Measurements from ENCODE around the gene CSTB.

CSTB gene

DNA sequence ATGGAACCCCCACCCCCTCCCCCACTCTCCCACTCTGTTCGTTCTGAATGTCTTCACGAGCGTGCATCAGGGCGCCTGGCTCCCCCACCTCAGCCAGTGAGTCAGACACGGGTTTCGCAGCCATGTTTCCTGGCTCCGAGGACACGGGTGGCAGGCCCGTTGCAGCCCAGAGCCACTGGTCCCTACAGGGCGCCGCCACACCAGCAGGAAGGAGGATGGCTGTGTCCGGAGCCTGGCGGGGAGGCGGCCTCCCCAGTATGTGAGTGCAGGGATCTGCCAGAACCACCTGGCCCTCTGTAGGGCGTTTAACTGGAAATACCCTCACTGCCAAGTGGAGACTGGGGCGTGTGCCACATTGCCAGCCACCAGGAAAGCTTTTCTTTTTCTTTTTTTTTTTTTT, 18.5 kb downstream of the CSTB start:
- no peak overlapping the region for H3K4me3 ChIP-seq (ENCODE audit: control insufficient read depth, low read depth, low read length)
- DNase-seq (ENCODE audit: low read depth): no peak
- TF ChIP-seq CTCF (IDR thresholded peaks at IDR 0.05; ENCODE audit: control insufficient read depth, insufficient read depth, low read depth, low read length, missing control alignments): no peak

DNA sequence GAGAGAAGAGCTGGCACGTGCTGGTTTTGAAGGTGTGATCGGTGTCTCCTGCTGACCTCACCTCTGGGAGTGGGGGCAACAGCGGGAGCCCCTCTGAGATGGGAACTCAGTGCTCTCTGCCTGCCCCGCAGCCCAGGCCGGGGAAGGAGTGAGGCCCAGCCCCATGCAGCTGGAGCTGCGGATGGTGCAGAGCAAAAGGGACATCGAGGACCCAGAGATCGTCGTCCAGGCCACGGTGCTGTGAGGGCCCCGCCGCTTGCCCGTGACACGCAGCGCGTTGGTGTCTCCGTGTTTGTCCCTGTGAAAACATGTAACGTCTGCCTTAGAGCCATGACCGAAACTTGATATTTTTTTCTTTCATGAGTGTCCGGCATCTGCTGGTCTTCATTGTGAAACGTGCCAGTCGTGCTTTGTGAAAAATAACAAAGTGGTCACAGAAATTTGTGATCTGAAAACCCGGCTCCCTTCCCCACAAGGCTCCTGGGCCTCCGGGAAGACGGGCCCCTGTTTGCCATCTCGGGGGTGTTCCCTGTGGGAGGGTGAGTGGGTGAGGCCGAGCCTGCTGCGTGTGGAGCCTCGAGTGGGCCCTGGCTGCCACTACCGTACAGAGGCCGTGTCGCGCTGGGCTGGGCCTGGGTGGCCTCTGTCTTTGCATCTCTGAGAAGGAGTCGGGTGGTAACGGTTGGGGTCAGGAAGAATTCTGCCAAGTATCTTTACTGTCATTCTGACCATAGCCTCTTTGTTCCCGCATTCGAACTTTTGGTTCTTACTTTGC, 20.1 kb downstream of the CSTB start:
- no peak for TF ChIP-seq CTCF (IDR thresholded peaks at IDR 0.05; ENCODE audit: control insufficient read depth, insufficient read depth, low read depth, low read length, missing control alignments)
- no peak overlapping the region for H3K4me3 ChIP-seq (ENCODE audit: control insufficient read depth, low read depth, low read length)
- DNase-seq (ENCODE audit: low read depth): no peak

DNA sequence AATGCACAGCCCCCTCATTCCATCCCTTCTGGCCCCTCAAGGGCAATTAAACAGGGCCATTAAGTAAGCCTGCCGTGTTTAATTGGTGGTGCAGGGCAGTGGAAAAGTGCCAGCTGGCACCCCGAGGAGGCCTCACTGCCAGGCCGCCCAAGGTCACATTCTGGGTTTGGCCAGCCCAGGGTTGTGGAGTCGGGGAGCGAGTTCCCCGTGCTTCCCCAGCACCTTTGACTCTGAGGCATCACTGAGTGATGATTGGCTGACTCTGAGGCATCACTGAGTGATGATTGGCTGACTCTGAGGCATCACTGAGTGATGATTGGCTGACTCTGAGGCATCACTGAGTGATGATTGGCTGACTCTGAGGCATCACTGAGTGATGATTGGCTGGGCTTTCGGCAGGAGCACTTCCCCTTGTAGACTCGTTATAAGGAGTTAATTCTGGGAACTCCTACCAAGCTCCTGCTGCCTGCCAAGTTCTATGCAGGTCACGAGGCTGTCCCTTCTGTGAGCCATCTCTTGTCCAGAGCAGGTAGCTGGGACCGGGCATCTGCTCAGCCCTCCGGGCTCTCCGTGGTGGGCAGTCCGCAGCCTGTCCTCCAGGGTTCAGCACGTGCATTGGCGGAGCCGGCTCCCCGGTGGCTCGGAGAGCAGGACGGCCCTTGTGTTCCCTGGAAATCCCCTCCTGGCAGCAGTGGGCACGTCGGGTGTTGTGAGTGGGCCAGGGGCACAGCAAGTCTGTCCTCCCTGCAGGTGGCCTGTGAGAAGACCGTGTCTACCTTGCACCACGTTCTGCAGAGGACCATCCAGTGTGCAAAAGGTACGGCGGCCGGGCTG, 20.9 kb downstream of the CSTB start:
- no peak for DNase-seq (ENCODE audit: low read depth)
- no peak overlapping the region for H3K4me3 ChIP-seq (ENCODE audit: control insufficient read depth, low read depth, low read length)
- TF ChIP-seq CTCF (IDR thresholded peaks at IDR 0.05; ENCODE audit: control insufficient read depth, insufficient read depth, low read depth, low read length, missing control alignments): no peak

DNA sequence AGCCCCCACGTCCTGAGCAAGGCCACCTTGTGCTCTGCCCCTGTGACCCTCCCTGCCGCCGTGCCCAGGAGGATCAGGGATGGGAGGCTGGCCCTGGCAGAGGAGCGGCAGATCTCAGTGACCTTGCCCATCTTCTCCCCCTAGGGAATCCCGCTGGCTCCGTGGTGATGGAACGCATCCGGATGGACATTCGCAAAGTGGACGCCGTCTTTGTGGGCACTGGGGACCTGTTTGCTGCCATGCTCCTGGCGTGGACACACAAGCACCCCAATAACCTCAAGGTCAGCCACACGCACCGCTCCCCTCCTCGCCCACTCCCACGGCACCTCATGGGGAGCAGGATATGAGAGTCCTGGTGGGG, 22.7 kb downstream of the CSTB start:
- no peak for TF ChIP-seq CTCF (IDR thresholded peaks at IDR 0.05; ENCODE audit: control insufficient read depth, insufficient read depth, low read depth, low read length, missing control alignments)
- no peak for DNase-seq (ENCODE audit: low read depth)
- no peak overlapping the region for H3K4me3 ChIP-seq (ENCODE audit: control insufficient read depth, low read depth, low read length)

- no peak for DNase-seq (ENCODE audit: low read depth)
Observed at GRCh38 chr21:43752758-43753438, 23.2 kb downstream of the CSTB start.

More at GRCh38 chr21:43752758-43753438, 23.2 kb downstream of the CSTB start:
- no peak for TF ChIP-seq CTCF (IDR thresholded peaks at IDR 0.05; ENCODE audit: control insufficient read depth, insufficient read depth, low read depth, low read length, missing control alignments)
- H3K4me3 ChIP-seq (ENCODE audit: control insufficient read depth, low read depth, low read length): no peak overlapping the region

All from AG09309 (cell line).